Measurements from ENCODE around the gene WNT2B. TPM values are rescaled to one million over a fixed set of nuclear protein-coding genes. Genes with fewer than 3 reads are reported as not detected.

The WNT2B gene
- polyA plus RNA-seq (2011; rRNA removed) = 2.7 and 2.8 TPM in 2 replicates
- 3.8 and 4.2 TPM in 2 replicates for polyA minus RNA-seq (2011; rRNA and poly(A)+ RNA removed)

DNA sequence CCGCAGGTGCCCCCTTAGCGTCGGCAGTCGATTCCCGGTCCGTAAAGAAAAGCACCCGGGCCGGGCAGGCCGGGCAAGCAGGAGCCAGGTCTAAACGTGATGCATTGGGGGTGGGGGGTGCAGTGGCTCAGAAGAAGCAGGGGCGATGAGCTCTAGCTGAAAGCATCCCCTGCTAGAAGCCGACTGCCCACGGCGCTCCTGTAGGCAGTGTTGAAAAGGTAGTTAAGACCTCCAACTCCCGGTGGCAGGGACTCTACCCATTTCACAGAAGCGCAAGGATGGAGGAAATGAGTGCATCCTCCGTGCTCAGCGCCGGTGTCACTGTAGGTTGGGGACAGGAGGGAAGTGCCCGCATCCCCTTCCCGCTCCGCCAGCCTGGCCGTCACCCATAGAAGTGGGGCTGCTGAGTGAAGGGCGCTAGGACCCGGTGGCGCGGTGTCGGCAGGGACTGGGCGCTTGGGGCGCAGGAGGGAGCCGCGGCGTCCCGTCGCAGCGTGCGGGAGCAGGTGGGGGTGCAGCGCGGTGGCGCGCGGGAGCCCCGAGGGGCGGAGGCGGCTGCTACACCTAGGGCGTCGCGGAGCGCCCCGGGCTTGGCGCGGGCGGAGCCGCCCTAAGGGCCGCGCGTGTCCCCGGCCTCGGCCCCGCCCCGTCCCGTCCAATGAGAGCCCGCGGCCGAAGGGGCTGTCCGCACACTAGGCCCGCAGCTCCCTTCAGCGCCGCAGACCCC is at the start of gene WNT2B:
Gene WNT2B (plus strand): TSS at position 688 of the 727 bp plus-strand sequence. CDS start 298 bp downstream, outside the sequence.
- Histone ChIP-seq H3K27me3 (ENCODE audit: control insufficient read depth, insufficient read depth, low read length) (peaks cover 50% of the 10 kb centered on the region), H3K27ac (ENCODE audit: low read depth, low read length) (no peak within 1 kb of the TSS), H3K4me3 (ENCODE audit: low read depth, low read length) (peak within 1 kb of the TSS; percentile 56), H3K9me3 (ENCODE audit: control insufficient read depth, insufficient read depth, low read length) (peaks cover 7% of the 10 kb centered on the region; the same call in 1 of the 2 replicates)
- DNase-seq (ENCODE audit: low read depth, low spot score) = no peak
- TF ChIP-seq, protein P1, sequence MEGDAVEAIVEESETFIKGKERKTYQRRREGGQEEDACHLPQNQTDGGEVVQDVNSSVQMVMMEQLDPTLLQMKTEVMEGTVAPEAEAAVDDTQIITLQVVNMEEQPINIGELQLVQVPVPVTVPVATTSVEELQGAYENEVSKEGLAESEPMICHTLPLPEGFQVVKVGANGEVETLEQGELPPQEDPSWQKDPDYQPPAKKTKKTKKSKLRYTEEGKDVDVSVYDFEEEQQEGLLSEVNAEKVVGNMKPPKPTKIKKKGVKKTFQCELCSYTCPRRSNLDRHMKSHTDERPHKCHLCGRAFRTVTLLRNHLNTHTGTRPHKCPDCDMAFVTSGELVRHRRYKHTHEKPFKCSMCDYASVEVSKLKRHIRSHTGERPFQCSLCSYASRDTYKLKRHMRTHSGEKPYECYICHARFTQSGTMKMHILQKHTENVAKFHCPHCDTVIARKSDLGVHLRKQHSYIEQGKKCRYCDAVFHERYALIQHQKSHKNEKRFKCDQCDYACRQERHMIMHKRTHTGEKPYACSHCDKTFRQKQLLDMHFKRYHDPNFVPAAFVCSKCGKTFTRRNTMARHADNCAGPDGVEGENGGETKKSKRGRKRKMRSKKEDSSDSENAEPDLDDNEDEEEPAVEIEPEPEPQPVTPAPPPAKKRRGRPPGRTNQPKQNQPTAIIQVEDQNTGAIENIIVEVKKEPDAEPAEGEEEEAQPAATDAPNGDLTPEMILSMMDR (IDR thresholded peaks at IDR 0.05; ENCODE audit: low read depth, low read length) = no peak
- CTCF ChIA-PET = no interaction called here
- POLR2A ChIA-PET = no interaction called here

- H3K9me3 ChIP-seq (ENCODE audit: control insufficient read depth, insufficient read depth, low read length) = no peaks in the 10 kb centered on the region
- POLR2A ChIA-PET = interaction anchor here (0.7 kb wide), 1 partner anchor 80 kb away, joined by 3 read pairs; no protein-coding TSS in a partner anchor
- H3K27ac ChIP-seq (ENCODE audit: low read depth, low read length) = no peak overlapping the region
- DNase-seq (ENCODE audit: low read depth, low spot score) = no peak
- no peak overlapping the region for H3K4me3 ChIP-seq (ENCODE audit: low read depth, low read length)
- TF ChIP-seq, protein P1 (IDR thresholded peaks at IDR 0.05; ENCODE audit: low read depth, low read length) = no peak
- no peaks in the 10 kb centered on the region for H3K27me3 ChIP-seq (ENCODE audit: control insufficient read depth, insufficient read depth, low read length)
- CTCF ChIA-PET = no interaction called here
Observed at GRCh38 chr1:112460615-112461014, 48.1 kb upstream of the WNT2B start.

DNA sequence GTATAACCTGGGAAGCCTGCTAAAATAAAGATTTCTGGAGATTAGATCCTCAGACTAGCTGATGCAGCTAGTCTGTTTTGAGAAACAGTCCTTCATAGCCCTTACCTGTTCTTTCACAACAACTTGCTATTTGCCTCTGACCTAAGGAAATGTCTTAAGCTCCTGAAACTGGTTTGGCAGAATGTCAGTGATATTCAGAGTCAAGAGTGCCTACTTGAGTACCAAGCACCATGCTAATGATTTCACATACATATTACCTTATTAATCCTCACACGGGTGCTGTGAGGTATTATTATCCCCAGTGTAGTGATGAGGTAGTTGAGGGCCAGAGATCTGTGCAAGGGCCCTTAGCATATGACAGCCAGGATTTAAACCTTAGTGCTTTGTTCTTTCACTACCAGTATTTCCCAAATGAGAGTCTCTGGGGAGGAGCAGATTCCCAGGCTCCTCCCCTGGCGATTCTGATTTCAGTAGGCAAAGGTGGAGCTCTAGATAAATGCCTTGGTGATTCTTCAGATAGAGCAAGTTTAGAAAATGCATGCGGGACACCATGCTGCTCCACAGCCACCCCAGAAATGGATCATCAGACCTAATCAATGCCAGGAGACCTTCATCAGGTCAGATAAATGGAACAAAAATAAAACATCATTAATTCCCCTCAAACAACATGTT is 47.4 kb upstream of the WNT2B start:
- no peak overlapping the region for H3K4me3 ChIP-seq (ENCODE audit: low read depth, low read length)
- no peaks in the 10 kb centered on the region for H3K9me3 ChIP-seq (ENCODE audit: control insufficient read depth, insufficient read depth, low read length)
- TF ChIP-seq, protein P1 (IDR thresholded peaks at IDR 0.05; ENCODE audit: low read depth, low read length) = no peak
- no peak for DNase-seq (ENCODE audit: low read depth, low spot score)
- H3K27me3 ChIP-seq (ENCODE audit: control insufficient read depth, insufficient read depth, low read length) = no peaks in the 10 kb centered on the region
- POLR2A ChIA-PET = interaction anchor here (0.6 to 0.7 kb wide), 2 partner anchors 61 to 79 kb away, joined by 3 to 8 read pairs; no protein-coding TSS in a partner anchor
- CTCF ChIA-PET = interaction anchor here (0.6 to 1.4 kb wide), 3 partner anchors 16 to 70 kb away, joined by 3 to 5 read pairs (median 4); no protein-coding TSS in a partner anchor
- H3K27ac ChIP-seq (ENCODE audit: low read depth, low read length) = no peak overlapping the region

DNA sequence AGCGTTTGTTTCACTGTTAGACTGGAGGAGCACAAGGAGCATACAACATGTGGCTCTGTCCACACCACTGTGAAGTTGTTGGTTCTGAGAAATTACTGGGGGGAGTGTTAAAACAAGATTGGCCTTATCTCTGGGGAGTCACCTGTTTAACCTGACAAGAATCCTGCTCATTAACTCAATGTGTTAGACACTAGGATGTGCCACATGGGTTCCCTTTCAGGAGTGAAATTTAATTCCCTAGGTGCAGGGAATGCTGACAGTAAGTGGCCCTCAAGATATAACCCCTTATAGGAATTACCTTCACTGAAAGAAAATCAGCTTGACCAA is 45.8 kb upstream of the WNT2B start:
- H3K27me3 ChIP-seq (ENCODE audit: control insufficient read depth, insufficient read depth, low read length) = no peaks in the 10 kb centered on the region
- H3K9me3 ChIP-seq (ENCODE audit: control insufficient read depth, insufficient read depth, low read length) = no peaks in the 10 kb centered on the region
- H3K27ac ChIP-seq (ENCODE audit: low read depth, low read length) = no peak overlapping the region
- TF ChIP-seq, protein P1 (IDR thresholded peaks at IDR 0.05; ENCODE audit: low read depth, low read length) = no peak
- CTCF ChIA-PET = interaction anchor here (0.7 to 6.3 kb wide), 5 partner anchors 39 to 940 kb away, joined by 3 to 125 read pairs (median 5); partner anchors contain the start of gene CTTNBP2NL
- no peak for DNase-seq (ENCODE audit: low read depth, low spot score)
- no peak overlapping the region for H3K4me3 ChIP-seq (ENCODE audit: low read depth, low read length)
- POLR2A ChIA-PET = no interaction called here
